Activated CD8-positive, alpha-beta memory T cell treated with anti-CD3 and anti-CD28 coated beads, Interleukin-2, amount 10 ng/mL, durations not matched to agents 7 days and 5 days (primary cell): ENCODE data around the gene NEDD4L. TPM values are rescaled to one million over a fixed set of nuclear protein-coding genes. Genes with fewer than 3 reads are reported as not detected.

Experiments
- ATAC-seq: fragments of 150-1000 bp; cut with Tn5 transposase; one replicate; pipeline ENCODE4 v1.10.0; 2021; ENCODE audit warnings: moderate library complexity
- CTCF ChIA-PET: fragments of 350-600 bp; sonication (Branson Sonifier 250); formaldehyde crosslinking; loops from one replicate; lab custom pipeline; 2021; ENCODE audit warnings: antibody characterized with exemption; lab: Charles Lee
- DNase-seq: peaks from one replicate; pipeline ENCODE4 v3.0.0-alpha.2; 2020
- H3K27ac Mint-ChIP-seq: one replicate; pipeline ENCODE4 v1.8.0; 2021; ENCODE audit warnings: mild to moderate bottlenecking, mixed read lengths
- H3K27me3 Mint-ChIP-seq: one replicate; pipeline ENCODE4 v1.8.0; 2021; ENCODE audit warnings: mixed read lengths
- H3K36me3 Mint-ChIP-seq: one replicate; pipeline ENCODE4 v1.8.0; 2021; ENCODE audit warnings: mild to moderate bottlenecking, mixed read lengths
- H3K4me1 Mint-ChIP-seq: one replicate; pipeline ENCODE4 v1.8.0; 2021; ENCODE audit warnings: mixed read lengths
- H3K4me3 Mint-ChIP-seq: one replicate; pipeline ENCODE4 v1.8.0; 2021; ENCODE audit warnings: mild to moderate bottlenecking, moderate library complexity, mixed read lengths
- H3K9me3 Mint-ChIP-seq: one replicate; pipeline ENCODE4 v1.8.0; 2022; ENCODE audit warnings: low read depth, mixed read lengths
- microRNA-seq: library from miRNA; unstranded; fragments of <30 nt; microRNA quantifications from one replicate; pipeline ENCODE4 v1.2.0, GENCODE V29; 2022
- total RNA-seq, 2 experiments: library from RNA; stranded (reverse); gene quantifications; one replicate each; pipeline ENCODE4 v1.2.3, GENCODE V29; 2021

Gene NEDD4L
- total RNA-seq, 2 experiments from 2014 or later, result 1.4 to 4.2 TPM

DNA sequence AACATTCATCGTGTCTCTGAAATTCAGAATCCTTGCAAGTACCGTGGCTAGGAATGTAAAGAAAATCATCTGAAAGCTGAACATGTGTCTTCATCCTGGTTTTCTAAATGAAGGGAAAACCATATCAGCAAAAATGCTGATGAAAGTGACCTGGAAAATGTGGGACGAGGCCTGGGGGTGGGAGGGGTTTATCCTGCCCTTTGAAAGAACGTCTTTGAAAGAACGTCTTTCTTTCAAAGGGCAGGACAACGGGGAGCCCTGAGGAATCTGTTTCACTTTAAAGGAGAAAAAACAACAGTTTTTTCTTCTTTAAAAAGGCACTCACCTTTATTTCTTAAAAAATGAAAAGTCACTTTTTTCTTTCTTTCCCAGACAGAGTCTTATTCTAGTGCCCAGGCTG is 399.6 kb downstream of the NEDD4L start:
- Mint-ChIP-seq H3K27ac (no peak overlapping the region), H3K9me3 (no peaks in the 10 kb centered on the region), H3K27me3 (peaks cover 4% of the 10 kb centered on the region), H3K4me1 (peaks cover 5% of the 10 kb centered on the region), H3K36me3 (no peaks in the 10 kb centered on the region), H3K4me3 (no peak overlapping the region)
- no peak for ATAC-seq
- DNase-seq, result no peak
- CTCF ChIA-PET, result no interaction called here

DNA sequence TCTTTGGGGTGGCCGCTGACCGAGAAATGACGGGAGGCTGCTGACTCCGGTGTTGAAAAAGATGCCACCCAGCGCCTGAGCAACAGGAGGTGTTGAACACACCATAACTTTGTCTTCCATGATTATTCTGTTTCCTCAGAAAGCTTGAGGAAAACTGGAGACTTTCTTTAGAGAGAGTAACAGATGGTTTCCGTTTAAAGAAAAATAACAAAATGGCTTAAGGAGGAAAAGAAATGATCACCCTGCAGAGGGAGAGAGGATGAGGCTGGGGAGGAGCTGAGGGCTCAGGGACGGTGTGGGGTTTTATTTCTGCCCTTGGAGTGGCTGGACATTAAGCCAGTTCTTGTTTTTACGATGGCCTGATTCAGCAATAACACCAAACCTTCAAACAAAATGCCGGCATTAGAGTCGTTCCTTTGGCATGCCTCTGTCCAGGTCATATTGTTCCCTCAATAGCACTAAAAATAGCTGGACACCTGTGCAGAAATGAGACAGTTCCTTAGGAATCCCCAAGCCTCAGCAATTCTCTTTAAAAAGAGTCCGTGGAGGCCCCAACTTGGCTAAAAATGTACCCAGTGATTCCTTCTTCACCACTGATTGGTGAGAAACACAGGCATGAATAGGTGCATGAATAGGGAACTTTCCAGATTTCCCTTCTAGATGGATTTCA is 402.5 kb downstream of the NEDD4L start:
- ATAC-seq, result no peak
- DNase-seq, result no peak
- Mint-ChIP-seq H3K36me3 (no peaks in the 10 kb centered on the region), H3K4me1 (no peaks in the 10 kb centered on the region), H3K9me3 (no peaks in the 10 kb centered on the region), H3K27me3 (peaks cover 16% of the 10 kb centered on the region), H3K4me3 (no peak overlapping the region), H3K27ac (no peak overlapping the region)
- CTCF ChIA-PET, result no interaction called here

DNA sequence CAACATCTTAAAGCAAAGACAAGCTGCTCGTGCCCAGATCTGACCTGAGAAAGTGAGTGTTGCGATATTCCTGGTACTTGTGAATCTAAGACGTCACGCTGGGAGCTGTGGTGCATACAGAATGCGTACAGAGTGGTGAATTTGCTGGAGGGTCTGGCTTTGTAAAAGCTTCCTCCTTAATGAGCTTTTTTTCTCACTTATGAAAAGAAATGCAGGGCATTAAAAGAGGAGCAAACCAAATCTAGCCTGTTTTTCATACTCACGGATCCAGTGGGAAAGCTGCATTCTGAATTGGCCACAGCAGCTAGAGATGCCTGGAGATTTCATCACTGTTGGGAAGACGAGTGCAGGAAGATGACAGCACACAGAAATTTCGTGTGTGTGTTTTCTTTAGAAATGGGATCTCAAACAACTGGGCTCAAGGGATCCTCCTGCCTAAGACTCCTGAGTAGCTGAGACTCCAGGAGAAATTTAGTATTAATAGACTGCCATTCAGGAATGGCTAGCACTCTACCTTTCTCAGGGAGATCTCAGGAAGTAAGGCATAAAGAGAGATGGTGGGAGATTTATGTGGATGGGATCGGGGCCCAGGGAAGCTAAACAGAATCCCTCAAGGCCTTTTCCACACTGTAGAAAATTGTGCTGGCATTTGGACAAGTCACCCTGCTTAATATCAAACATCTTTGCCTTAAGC is 403.5 kb downstream of the NEDD4L start:
- CTCF ChIA-PET, result no interaction called here
- no peak for DNase-seq
- no peaks in the 10 kb centered on the region for H3K4me1 Mint-ChIP-seq
- H3K9me3 Mint-ChIP-seq, result no peaks in the 10 kb centered on the region
- no peak for ATAC-seq
- H3K36me3 Mint-ChIP-seq, result no peaks in the 10 kb centered on the region
- H3K27ac Mint-ChIP-seq, result no peak overlapping the region
- peaks cover 16% of the 10 kb centered on the region for H3K27me3 Mint-ChIP-seq
- H3K4me3 Mint-ChIP-seq, result no peak overlapping the region

DNA sequence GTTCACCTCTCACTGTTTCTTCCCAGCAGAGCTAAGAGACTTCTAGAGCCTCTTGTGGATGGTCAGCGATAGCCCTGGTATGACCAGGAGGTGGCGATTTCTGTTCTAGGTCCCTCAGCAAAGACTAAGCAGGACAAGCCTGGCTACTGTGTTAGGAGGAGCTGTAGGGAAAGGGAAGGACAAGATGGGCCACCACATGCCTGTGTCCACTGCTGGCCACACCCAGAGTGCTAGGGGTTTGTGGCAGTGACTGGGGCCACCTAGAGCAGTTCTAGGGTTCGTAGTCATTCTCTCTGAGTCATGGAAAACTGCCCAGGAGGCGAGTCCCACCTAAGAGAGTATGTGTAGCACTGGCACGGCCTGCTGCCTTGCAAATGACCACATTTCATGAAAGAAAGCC is 405.4 kb downstream of the NEDD4L start:
- no peak overlapping the region for H3K4me3 Mint-ChIP-seq
- no peaks in the 10 kb centered on the region for H3K36me3 Mint-ChIP-seq
- CTCF ChIA-PET, result no interaction called here
- no peaks in the 10 kb centered on the region for H3K9me3 Mint-ChIP-seq
- DNase-seq (no peak), ATAC-seq (no peak)
- no peak overlapping the region for H3K27ac Mint-ChIP-seq
- H3K27me3 Mint-ChIP-seq, result peaks cover 21% of the 10 kb centered on the region
- H3K4me1 Mint-ChIP-seq, result no peaks in the 10 kb centered on the region

Small RNA genes lying within 50 kb of the gene (microRNA-seq; reads per million reads assigned to microRNA genes)
- not detected for gene MIR3591

Other genes starting within 250 kb of the NEDD4L start
- gene ATP8B1, start 240.9 kb upstream of the NEDD4L start, total RNA-seq, result under 1 TPM in 1 of 2 experiments, not detected in 1; 0.26 TPM